Neutrophil (primary cell): Measurements from ENCODE around the gene TRIOBP.

Source experiments
- H3K27ac ChIP-seq: fragments of 200-600 bp; sonication (generic); 2 replicates; pipeline ENCODE4 v1.5.1; 2016; ENCODE audit warnings: mild to moderate bottlenecking, moderate library complexity
- H3K27me3 ChIP-seq: fragments of 200-600 bp; sonication (generic); 2 replicates; pipeline ENCODE4 v1.6.0; 2016; ENCODE audit warnings: mild to moderate bottlenecking
- H3K36me3 ChIP-seq: fragments of 200-600 bp; sonication (generic); 2 replicates; pipeline ENCODE4 v1.5.1; 2017
- H3K4me1 ChIP-seq, 2 experiments: fragments of 200-600 bp in 1 of 2; sonication (generic) in 1 of 2; 1 replicate in 1 of 2; 2 replicates in 1 of 2; pipeline versions ENCODE4 v1.5.1 to v1.6.1; 2013 to 2016; ENCODE audit warnings: low read depth in 1 of 2, low read length in 1 of 2, mild to moderate bottlenecking in 1 of 2, moderate library complexity in 1 of 2; ENCODE audit not compliant: control insufficient read depth in 1 of 2, insufficient read depth in 1 of 2
- H3K4me3 ChIP-seq, 2 experiments: fragments of 200-600 bp in 1 of 2; sonication (generic) in 1 of 2; 1 replicate in 1 of 2; 2 replicates in 1 of 2; pipeline ENCODE4 v1.5.1; 2013 to 2016; ENCODE audit warnings: low read depth in 1 of 2, low read length in 1 of 2, mild to moderate bottlenecking in 1 of 2, moderate library complexity in 1 of 2
- H3K9me3 ChIP-seq: fragments of 200-600 bp; sonication (generic); 2 replicates; pipeline ENCODE4 v1.5.1; 2016
- TF ChIP-seq, protein P1 (sequence below): fragments of 200-600 bp; sonication (generic); IDR thresholded peaks from 2 replicates; pipeline ENCODE4 v1.5.1; 2016; ENCODE audit warnings: antibody characterized with exemption

TRIOBP gene

DNA sequence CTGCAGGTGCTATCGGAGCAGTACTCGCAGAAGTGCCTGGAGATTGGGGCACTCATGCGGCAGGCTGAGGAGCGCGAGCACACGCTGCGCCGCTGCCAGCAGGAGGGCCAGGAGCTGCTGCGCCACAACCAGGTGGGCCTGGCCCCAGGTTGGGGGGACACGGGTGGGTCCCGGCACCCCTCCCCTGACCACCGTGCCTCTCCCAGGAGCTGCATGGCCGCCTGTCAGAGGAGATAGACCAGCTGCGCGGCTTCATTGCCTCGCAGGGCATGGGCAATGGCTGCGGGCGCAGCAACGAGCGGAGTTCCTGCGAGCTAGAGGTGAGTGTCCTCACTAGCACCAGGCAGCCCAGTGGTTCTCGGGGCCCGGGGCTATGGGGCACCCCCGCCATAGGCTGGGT is 72.2 kb downstream of the TRIOBP start:
- Histone ChIP-seq H3K4me1 (no peaks in the 10 kb centered on the region), H3K4me3 (no peak overlapping the region), H3K36me3 (peaks cover 100% of the 10 kb centered on the region), H3K27ac (no peak overlapping the region), H3K9me3 (no peaks in the 10 kb centered on the region), H3K27me3 (no peaks in the 10 kb centered on the region)
- TF ChIP-seq, protein P1, sequence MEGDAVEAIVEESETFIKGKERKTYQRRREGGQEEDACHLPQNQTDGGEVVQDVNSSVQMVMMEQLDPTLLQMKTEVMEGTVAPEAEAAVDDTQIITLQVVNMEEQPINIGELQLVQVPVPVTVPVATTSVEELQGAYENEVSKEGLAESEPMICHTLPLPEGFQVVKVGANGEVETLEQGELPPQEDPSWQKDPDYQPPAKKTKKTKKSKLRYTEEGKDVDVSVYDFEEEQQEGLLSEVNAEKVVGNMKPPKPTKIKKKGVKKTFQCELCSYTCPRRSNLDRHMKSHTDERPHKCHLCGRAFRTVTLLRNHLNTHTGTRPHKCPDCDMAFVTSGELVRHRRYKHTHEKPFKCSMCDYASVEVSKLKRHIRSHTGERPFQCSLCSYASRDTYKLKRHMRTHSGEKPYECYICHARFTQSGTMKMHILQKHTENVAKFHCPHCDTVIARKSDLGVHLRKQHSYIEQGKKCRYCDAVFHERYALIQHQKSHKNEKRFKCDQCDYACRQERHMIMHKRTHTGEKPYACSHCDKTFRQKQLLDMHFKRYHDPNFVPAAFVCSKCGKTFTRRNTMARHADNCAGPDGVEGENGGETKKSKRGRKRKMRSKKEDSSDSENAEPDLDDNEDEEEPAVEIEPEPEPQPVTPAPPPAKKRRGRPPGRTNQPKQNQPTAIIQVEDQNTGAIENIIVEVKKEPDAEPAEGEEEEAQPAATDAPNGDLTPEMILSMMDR = no peak

DNA sequence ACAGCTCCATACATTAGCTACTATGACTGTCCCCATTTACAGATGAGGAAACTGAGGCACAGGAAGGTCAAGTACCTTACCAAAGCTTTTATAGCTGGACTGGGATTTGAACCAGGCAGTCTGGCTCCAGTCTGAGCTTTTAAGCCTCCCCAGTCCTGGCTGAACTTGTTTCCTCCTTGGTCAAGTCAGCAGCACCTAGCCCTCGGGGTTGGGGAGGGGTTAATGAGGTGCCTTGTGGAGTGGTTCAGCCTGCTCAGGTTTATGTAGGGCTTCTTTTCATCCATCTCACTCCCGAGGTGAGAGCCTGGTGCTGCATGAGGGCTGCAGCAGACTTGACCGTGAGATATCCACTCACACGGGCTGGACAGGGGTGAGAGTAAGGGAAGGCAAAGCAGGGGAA is 74.2 kb downstream of the TRIOBP start:
- H3K36me3 ChIP-seq = peaks cover 97% of the 10 kb centered on the region
- TF ChIP-seq, protein P1 = no peak

DNA sequence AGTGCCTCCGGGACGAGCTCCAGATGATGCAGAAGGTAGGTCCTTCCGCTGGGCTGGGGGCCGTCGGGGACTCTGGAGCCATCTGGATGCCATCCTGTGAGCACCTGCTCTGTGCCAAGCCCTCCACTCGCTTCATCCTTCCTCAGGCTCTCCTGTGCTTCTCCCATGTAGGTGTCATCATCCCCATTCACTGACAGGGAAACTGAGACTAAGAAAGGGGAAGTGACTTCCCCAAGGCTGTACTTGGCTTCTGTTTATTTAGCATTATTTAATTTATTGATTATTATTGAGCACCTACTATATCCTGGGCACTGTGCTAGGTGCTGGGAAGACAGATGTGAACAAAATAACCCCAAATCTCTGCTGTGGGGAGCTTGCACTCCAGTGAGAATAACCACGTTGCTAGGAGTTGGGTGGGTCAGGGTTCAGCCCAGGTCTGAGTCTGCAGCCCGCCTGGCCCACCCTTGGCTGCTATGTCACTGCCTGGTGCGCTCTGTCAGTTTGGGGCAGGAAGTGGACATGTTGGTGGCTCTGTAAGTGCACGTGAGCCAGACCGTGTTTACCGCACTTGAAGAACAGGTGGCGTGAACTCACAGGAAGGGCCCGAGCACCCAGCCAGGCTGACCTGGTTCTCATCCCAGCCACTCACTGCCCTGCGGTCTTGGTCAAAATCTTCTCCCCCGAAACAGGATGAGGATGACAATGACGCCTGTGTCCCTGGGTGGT is 75.0 kb downstream of the TRIOBP start:
- TF ChIP-seq, protein P1 = no peak
- H3K27ac ChIP-seq = no peak overlapping the region
- no peaks in the 10 kb centered on the region for H3K27me3 ChIP-seq
- no peak overlapping the region for H3K4me3 ChIP-seq
- H3K9me3 ChIP-seq = no peaks in the 10 kb centered on the region
- peaks cover 94% of the 10 kb centered on the region for H3K36me3 ChIP-seq
- no peaks in the 10 kb centered on the region for H3K4me1 ChIP-seq

More for the DNA sequence above, 74.2 kb downstream of the TRIOBP start:
- H3K4me3 ChIP-seq = no peak overlapping the region
- no peak overlapping the region for H3K27ac ChIP-seq
- H3K27me3 ChIP-seq = no peaks in the 10 kb centered on the region
- H3K4me1 ChIP-seq = no peaks in the 10 kb centered on the region
- no peaks in the 10 kb centered on the region for H3K9me3 ChIP-seq

DNA sequence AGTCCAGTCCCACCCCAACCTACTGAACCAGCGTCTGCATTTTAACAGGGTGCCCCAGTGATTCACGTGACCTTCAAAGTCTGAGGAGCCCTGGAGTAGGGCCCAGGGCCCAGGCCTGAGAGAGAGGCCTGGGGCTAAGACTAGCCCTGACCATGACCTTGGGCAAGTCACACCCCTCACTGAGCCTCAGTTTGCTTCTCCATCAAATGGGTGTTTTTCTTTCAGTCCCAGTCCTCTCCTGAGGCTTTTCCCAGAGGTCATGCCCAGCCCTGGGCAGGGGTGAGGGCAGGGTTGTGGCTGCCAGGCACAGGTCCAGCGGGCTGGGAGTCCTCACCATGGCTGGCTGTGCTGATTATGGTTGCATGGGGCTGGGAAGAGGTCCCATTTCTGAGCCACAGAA is 77.9 kb downstream of the TRIOBP start:
- Histone ChIP-seq H3K27me3 (no peaks in the 10 kb centered on the region), H3K27ac (peak overlapping the region; percentile 18), H3K4me1 (no peaks in the 10 kb centered on the region), H3K9me3 (no peaks in the 10 kb centered on the region), H3K4me3 (no peak overlapping the region), H3K36me3 (peaks cover 66% of the 10 kb centered on the region)
- TF ChIP-seq, protein P1 = no peak

DNA sequence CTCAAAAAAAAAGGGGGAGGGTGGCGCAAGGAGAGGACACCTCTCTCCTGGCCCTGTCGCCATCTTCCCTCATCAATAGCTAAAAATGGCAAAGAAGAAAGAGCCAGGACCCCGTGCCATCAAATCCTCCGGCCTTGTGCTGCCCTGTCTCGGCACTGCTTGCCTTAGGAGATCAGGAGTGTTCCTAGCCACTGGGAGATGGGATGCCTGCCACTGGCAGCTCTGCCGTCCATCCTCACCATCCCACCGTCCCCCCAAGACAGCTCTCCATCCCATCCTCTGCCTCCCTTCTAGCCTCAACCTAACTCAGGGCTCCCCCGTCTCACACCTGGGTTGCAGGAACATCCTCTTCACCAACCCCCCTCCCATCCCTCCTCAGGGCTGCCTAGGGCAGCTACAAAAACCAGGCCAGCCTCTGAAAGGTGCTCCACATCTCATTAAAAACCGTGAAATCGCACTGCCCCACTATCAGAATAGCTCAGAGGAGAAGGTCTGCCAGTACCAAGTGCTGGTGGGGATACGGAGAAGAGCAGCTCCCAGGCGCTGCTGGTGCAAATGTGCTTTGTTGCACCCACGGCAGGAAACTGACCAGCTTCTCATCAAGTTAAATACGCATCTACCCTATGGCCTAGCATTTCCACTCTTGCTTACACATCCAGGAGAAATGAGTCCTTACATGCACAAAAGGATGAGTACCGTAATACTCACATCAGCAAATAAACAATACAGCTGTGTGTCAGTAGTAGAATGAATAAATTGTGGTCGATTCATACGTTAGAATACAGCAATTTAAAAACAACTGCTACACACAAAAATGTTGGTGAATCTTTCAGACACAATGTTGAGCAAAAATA is 79.2 kb downstream of the TRIOBP start:
- peaks cover 53% of the 10 kb centered on the region for H3K36me3 ChIP-seq
- H3K27ac ChIP-seq = peak overlapping the region; percentile 50
- H3K4me1 ChIP-seq = no peaks in the 10 kb centered on the region
- no peaks in the 10 kb centered on the region for H3K9me3 ChIP-seq
- no peak overlapping the region for H3K4me3 ChIP-seq
- H3K27me3 ChIP-seq = no peaks in the 10 kb centered on the region
- TF ChIP-seq, protein P1 = no peak
